GM15510 (cell line): ENCODE data around the gene MRPL48.

Source experiments
- POLR2A ChIP-seq: IDR thresholded peaks from 3 replicates; pipeline ENCODE4 v1.6.1; 2011; ENCODE audit warnings: borderline replicate concordance; ENCODE audit not compliant: insufficient read length; ENCODE audit errors: extremely low read depth

Gene MRPL48

GRCh38 chr11:73913472-73913871, 125.8 kb downstream of the MRPL48 start:
- TF ChIP-seq POLR2A: no peak

- no peak for TF ChIP-seq POLR2A
Measured at GRCh38 chr11:73914284-73914683, 126.6 kb downstream of the MRPL48 start.
